ENCODE data around the gene NARF. TPM values are rescaled to one million over a fixed set of nuclear protein-coding genes. Genes with fewer than 3 reads are reported as not detected.

The NARF gene
- total and polyA plus RNA-seq, 2 donors (not counting 3 experiments of a cell fraction or from before 2014, with no cell fraction given) = 83.4 to 158 TPM

DNA sequence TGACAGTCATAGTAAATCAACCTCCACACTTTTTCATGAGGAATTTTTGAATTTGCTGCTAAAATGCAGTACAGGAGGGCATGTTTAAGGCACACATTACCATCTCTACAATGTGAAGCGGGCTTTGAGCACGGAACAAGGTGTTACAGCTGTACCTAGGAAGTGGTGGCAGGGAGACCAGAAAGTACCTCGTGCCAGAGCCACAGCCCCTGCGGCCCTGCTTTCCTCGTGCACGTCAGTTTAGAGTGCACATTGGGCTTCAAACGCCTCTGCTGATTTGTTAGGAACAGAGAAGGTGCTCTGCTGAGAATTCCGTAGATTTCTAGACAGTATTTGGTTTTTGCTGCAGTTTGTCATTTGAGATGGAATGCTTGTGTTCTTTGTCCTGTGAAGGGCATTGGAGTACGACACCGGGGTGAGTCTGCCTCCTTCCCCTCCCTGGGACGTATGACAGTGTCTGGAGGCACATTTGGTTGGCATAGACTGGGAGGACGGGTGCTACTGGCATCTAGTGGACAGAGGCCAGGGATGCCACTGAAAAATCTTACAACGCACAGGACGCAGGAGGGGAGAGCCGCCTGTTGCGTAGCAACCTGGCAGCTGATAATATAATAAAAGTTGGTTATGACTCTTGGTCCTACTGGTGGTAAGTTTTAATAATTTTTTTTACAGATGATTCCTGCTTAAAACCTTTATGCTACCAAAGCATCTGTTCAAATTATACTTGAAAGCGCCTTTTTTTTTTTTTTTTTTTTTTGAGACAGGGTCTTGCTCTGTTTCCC, 70.1 kb downstream of the NARF start:
- no peak for TF ChIP-seq EZH2 (IDR thresholded peaks at IDR 0.05; ENCODE audit: borderline replicate concordance, low read depth, low read length, severe bottlenecking)
- TF ChIP-seq, protein P1, sequence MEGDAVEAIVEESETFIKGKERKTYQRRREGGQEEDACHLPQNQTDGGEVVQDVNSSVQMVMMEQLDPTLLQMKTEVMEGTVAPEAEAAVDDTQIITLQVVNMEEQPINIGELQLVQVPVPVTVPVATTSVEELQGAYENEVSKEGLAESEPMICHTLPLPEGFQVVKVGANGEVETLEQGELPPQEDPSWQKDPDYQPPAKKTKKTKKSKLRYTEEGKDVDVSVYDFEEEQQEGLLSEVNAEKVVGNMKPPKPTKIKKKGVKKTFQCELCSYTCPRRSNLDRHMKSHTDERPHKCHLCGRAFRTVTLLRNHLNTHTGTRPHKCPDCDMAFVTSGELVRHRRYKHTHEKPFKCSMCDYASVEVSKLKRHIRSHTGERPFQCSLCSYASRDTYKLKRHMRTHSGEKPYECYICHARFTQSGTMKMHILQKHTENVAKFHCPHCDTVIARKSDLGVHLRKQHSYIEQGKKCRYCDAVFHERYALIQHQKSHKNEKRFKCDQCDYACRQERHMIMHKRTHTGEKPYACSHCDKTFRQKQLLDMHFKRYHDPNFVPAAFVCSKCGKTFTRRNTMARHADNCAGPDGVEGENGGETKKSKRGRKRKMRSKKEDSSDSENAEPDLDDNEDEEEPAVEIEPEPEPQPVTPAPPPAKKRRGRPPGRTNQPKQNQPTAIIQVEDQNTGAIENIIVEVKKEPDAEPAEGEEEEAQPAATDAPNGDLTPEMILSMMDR (IDR thresholded peaks at IDR 0.05; ENCODE audit: extremely low read depth in 1 of 2, insufficient read depth in 1 of 2, low read depth in 1 of 2, low read length in 2 of 2) = peak; percentile 41 to 50
- DNase-seq (ENCODE audit: low read depth, low spot score) (peak; percentile 73), FAIRE-seq (no peak)
- H3K4me2 ChIP-seq (ENCODE audit: insufficient read depth, low read length) = no peak overlapping the region
- peaks cover 96% of the 10 kb centered on the region for H3K79me2 ChIP-seq (ENCODE audit: control insufficient read depth, insufficient read depth, low read length)
- H3K9me3 ChIP-seq (replicated peaks; ENCODE audit: control insufficient read depth, insufficient read depth, low read length) = no peaks in the 10 kb centered on the region
- no peaks in the 10 kb centered on the region for H4K20me1 ChIP-seq (replicated peaks; ENCODE audit: control insufficient read depth, extremely low read depth, insufficient read depth, low read length)
- H3K9ac ChIP-seq (replicated peaks; ENCODE audit: extremely low read depth, insufficient read depth, low read length) = no peak overlapping the region
- H3K9me1 ChIP-seq (replicated peaks; ENCODE audit: control insufficient read depth, extremely low read depth, insufficient read depth, low read length) = no peaks in the 10 kb centered on the region
- peaks cover 15% of the 10 kb centered on the region for H3K4me1 ChIP-seq (ENCODE audit: control insufficient read depth, extremely low read depth, insufficient read depth, low read length)
- no TSS peak for BruUV-seq (replicated peaks)
- H3K36me3 ChIP-seq (ENCODE audit: control insufficient read depth in 2 of 2, extremely low read depth in 1 of 2, insufficient read depth in 2 of 2, low read length in 2 of 2) = no peaks in the 10 kb centered on the region
- CTCF ChIA-PET = interaction anchor here (0.6 to 2.1 kb wide), 8 partner anchors 8 to 35 kb away, joined by 3 to 11 read pairs (median 3); partner anchors contain the start of gene FOXK2
- no peaks in the 10 kb centered on the region for H3K27me3 ChIP-seq (ENCODE audit: control insufficient read depth in 2 of 2, insufficient read depth in 2 of 2, low read length in 2 of 2)
- intact Hi-C loops (cut with micrococcal nuclease) (no loop called here), dilution Hi-C loops (cut with MboI; ENCODE audit: extremely low pct_ligation_motif_present, low sequenced_read_pairs) (no loop called here)
- no peak overlapping the region for H3K27ac ChIP-seq (ENCODE audit: insufficient read depth, low read depth, low read length)
- H3K4me3 ChIP-seq (replicated peaks in 1 of 3; ENCODE audit: insufficient read depth in 1 of 3, low read depth in 1 of 3, low read length in 3 of 3) = no peak overlapping the region
- H2AFZ ChIP-seq (ENCODE audit: low read depth, low read length) = no peak overlapping the region
- POLR2A ChIA-PET = interaction anchor here (0.7 kb wide), 1 partner anchor 23 kb away, joined by 4 read pairs; no protein-coding TSS in a partner anchor

DNA sequence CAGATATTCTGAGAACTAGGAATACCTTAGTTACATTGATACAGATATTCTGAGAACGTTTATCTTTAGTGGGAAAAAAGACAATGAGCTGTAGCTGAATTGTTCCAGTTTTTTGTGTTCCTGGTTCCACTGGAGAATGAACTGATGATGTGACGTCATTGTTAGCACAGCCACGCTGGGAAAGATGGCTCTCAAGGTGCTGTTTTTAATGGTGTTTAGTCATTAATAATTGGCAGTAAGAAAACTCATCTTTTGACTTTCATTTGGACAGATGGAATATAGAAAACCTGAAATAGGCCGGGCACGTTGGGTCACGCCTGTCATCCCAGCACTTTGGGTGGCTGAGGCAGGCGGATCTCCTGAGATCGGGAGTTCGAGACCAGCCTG, 71.4 kb downstream of the NARF start:
- FAIRE-seq (no peak), DNase-seq (ENCODE audit: low read depth, low spot score) (no peak)
- TF ChIP-seq, protein P2, sequence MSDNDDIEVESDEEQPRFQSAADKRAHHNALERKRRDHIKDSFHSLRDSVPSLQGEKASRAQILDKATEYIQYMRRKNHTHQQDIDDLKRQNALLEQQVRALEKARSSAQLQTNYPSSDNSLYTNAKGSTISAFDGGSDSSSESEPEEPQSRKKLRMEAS (IDR thresholded peaks at IDR 0.05; ENCODE audit: insufficient read depth, insufficient read length) = no peak
- TF ChIP-seq FOS (IDR thresholded peaks at IDR 0.05; ENCODE audit: borderline replicate concordance, insufficient read depth, low read length) (no peak), MYC (IDR thresholded peaks at IDR 0.05; ENCODE audit: low read depth, low read length) (no peak), GATA2 (IDR thresholded peaks at IDR 0.05; ENCODE audit: insufficient read depth, insufficient read length, low read depth, low read length) (no peak), JUN (IDR thresholded peaks at IDR 0.05; ENCODE audit: borderline replicate concordance, insufficient read depth, insufficient read length, low read depth) (no peak), POLR2AphosphoS5 (IDR thresholded peaks at IDR 0.05; ENCODE audit: insufficient read depth, low read depth, low read length) (no peak), POLR2A (IDR thresholded peaks at IDR 0.05; ENCODE audit: low read depth, low read length) (no peak), EZH2 (IDR thresholded peaks at IDR 0.05; ENCODE audit: borderline replicate concordance, low read depth, low read length, severe bottlenecking) (no peak)
- TF ChIP-seq, protein P1 (IDR thresholded peaks at IDR 0.05; ENCODE audit: extremely low read depth in 1 of 2, insufficient read depth in 1 of 2, low read depth in 1 of 2, low read length in 2 of 2) = no peak
- CTCF ChIA-PET = interaction anchor here (1.0 to 1.5 kb wide), 3 partner anchors 10 to 23 kb away, joined by 3 to 4 read pairs (median 3); partner anchors contain the start of gene FOXK2
- Histone ChIP-seq H3K27ac (ENCODE audit: insufficient read depth, low read depth, low read length) (no peak overlapping the region), H3K9ac (replicated peaks; ENCODE audit: extremely low read depth, insufficient read depth, low read length) (no peak overlapping the region), H3K9me3 (replicated peaks; ENCODE audit: control insufficient read depth, insufficient read depth, low read length) (no peaks in the 10 kb centered on the region), H3K27me3 (ENCODE audit: control insufficient read depth in 2 of 2, insufficient read depth in 2 of 2, low read length in 2 of 2) (no peaks in the 10 kb centered on the region), H3K4me1 (ENCODE audit: control insufficient read depth, extremely low read depth, insufficient read depth, low read length) (peaks cover 16% of the 10 kb centered on the region), H3K4me3 (replicated peaks in 1 of 3; ENCODE audit: insufficient read depth in 1 of 3, low read depth in 1 of 3, low read length in 3 of 3) (no peak overlapping the region), H3K79me2 (ENCODE audit: control insufficient read depth, insufficient read depth, low read length) (peaks cover 96% of the 10 kb centered on the region), H3K4me2 (ENCODE audit: insufficient read depth, low read length) (no peak overlapping the region), H4K20me1 (replicated peaks; ENCODE audit: control insufficient read depth, extremely low read depth, insufficient read depth, low read length) (no peaks in the 10 kb centered on the region), H3K9me1 (replicated peaks; ENCODE audit: control insufficient read depth, extremely low read depth, insufficient read depth, low read length) (no peaks in the 10 kb centered on the region), H3K36me3 (ENCODE audit: control insufficient read depth in 2 of 2, extremely low read depth in 1 of 2, insufficient read depth in 2 of 2, low read length in 2 of 2) (no peaks in the 10 kb centered on the region), H2AFZ (ENCODE audit: low read depth, low read length) (no peak overlapping the region)
- dilution Hi-C loops (cut with MboI; ENCODE audit: extremely low pct_ligation_motif_present, low sequenced_read_pairs) (no loop called here), intact Hi-C loops (cut with micrococcal nuclease) (no loop called here)
- POLR2A ChIA-PET = interaction anchor here (0.7 kb wide), 1 partner anchor 9 kb away, joined by 10 read pairs; no protein-coding TSS in a partner anchor
- BruUV-seq (replicated peaks) = no TSS peak

Measured in endothelial cell of umbilical vein (primary cell).